Stimulated activated CD4-positive, alpha-beta T cell treated with anti-CD3 and anti-CD28 coated beads, Interleukin-12 subunit alpha, Interleukin-12 subunit beta, amount 100 ng/mL, for 48 hours (primary cell): ENCODE data around the gene R3HDML.
"Not testable (repeated sequence)": the region's sequence is repeated elsewhere in the genome, so short reads cannot be mapped to it uniquely, and the experiment has no call there.

Source experiments
- DNase-seq, 3 donors: peaks; one replicate each; pipeline ENCODE4 v3.0.0-alpha.2; 2020; ENCODE audit warnings: low read depth in 2 of 3, low spot score in 1 of 3

The R3HDML gene

DNA sequence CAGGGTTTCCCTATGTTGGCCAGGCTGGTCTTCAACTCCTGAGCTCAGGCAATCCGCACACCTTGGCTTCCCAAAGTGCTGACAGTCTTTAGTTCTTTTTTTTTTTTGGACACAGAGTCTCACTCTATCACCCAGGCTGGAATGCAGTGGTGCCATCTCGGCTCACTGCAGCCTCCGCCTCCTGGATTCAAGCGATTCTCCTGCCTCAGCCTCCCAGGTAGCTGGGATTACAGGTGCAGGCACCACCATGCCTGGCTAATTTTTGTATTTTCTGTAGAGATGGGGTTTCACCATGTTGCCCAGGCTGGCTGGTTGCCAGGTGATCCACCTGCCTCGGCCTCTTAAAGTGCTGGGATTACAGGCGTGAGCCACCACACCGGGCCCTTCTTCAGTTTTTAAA lies 9.1 kb upstream of the R3HDML start:
- DNase-seq, result not testable (repeated sequence)

DNA sequence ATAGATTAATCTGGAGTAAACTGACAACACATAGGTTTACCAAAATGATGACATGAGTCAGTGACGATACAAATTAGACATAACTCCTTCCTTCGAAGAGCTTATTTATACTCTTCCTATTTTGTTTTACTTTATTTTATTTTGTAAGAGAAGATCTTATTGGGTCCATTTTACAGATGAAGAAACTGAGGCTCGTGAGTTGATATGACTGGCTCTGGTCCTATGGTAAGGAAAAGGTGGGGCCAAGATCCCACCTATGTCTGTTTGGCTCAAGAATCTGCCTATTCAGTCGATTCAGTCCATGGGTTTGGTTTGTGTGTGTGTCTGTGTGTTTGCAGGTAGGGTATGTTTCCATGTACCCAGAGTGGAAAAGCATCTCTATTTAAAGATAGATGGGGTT lies 8.4 kb upstream of the R3HDML start:
- no peak for DNase-seq

DNA sequence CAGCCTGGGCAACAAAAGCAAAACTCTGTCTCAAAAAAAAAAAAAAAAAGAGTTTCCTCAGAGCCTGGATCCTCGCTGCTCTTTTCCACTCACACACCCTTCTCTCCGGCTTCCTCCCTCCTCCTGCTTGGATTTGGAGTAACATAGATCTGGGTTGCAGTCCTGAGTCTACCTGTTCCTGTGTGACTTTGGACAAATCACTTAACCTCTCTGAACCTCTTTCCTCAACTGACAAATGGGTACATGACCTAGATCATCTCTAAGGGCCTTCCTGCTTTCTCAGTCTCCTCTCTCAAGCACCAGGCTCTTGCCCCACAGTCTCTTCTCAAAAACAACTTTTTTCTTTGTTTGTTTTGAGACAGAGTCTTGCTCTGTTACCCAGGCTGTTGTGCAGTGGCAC lies 5.6 kb upstream of the R3HDML start:
- DNase-seq, result no peak

DNA sequence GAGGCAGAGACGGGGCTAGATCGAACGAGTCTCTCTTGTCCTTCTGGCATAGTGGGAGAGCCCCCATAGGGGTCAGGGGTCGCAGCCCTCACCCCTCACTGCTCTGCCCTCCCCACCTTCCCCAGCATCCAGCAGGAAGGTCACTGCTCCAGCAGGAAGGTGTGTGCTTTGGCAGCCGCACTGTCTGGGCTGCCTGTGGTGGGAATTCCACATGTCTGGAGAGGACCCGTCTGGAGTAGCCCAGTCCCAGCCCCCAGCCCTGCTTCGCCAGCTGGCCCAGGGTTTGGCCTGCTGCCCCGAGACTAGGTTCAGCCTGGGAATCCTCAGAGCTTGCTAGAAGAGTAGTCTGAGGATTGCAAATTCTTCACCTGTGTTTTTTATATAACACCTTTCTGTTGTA lies 2.5 kb upstream of the R3HDML start:
- no peak for DNase-seq

DNA sequence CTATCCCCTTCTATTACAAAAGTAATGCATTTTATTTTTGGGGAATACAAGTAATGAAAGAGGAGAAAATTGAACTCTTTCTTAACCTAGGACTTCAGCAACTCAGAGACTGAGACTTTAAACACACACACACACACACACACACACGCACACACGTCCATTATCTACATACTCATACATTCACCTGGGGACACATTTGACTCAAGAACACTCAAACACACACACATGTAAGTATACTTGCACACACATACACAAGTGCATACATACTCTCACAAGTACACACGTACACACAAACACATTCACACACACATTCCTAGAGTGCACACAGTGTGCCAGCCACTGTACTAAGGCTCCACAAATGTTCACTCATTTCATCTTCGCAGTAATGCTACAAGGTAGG lies 2.1 kb upstream of the R3HDML start:
- no peak for DNase-seq

DNA sequence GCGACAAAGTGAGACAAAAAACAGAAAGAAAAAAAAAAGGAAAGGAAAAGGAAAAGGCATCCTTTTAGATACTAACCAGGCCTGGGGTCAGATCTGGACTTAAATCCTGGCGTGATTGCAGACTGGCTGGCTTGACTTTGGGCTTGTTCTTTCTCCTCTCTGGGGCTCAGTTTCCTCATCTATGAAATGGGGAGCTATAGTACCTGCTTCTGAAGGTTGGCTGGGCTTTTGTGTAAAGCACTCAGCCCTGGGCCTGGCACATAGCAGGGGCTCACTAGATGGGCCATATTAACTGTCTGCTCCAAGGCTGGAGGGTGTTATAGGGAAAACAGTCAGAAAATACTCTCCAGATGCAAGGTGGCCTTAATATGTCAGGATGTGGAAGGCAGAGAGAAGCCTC lies 1.2 kb upstream of the R3HDML start:
- no peak for DNase-seq

DNA sequence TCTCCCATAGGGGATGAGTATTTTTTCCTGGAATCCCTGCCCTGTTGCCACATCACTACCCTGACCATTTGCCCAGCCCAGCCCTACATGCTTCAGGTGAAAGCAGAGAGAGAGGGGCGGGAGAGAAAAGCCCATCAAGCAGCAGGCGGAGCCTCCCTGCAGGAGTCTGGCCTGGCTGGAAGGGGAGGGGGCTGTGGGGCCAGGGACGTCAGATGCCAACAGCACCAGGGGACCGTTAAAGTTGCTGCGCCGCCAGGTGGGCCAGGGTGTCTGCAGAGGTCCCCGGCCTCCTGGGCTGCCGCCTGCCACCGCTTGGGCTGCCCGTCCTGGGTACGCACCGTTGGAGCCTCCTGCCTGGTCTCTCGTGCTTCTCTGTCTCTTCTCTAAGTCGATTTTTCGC lies 757 bp upstream of the R3HDML start:
- no peak for DNase-seq

DNA sequence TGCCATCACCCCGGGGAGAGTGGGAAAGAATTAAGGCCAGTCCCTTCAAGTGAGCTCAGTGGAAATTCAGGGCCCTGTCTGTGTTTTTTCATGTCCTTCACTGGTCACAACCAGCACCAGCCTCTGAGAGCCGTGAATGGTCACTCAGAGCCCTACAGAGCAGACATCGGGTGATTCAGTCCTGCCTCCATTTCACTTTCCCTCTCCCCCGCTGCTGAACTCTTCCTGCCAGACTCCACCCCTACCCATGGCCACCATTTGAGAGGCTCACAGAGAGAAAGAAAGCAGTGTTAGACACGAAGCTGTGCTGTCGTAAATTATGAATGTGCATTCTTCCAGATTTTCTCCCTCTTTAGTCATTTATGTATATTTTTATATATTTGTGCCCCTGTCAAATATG lies 5.4 kb downstream of the R3HDML start:
- no peak for DNase-seq

DNA sequence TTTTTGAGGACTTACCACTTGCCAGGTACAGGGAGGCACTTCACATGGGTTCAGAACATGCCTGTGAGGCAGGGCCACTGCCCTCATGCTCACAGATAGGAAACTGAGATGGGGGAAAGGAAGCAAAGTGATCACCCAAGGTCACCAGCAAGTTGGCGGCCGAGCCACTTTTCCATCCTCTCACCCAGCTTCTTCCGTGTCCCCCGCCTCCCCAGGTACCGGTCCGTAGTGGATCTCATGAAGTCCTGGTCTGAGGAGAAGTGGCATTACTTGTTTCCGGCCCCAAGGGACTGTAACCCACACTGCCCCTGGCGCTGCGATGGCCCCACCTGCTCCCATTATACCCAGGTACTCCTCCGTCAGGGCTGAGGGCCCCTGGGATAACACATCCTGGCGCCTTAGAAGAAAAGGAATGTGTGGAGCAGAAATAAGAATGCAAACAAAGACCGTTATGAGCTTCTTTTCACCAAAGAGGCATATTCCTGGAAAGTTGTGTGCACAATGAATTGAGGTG lies 6.4 kb downstream of the R3HDML start:
- DNase-seq, result no peak

DNA sequence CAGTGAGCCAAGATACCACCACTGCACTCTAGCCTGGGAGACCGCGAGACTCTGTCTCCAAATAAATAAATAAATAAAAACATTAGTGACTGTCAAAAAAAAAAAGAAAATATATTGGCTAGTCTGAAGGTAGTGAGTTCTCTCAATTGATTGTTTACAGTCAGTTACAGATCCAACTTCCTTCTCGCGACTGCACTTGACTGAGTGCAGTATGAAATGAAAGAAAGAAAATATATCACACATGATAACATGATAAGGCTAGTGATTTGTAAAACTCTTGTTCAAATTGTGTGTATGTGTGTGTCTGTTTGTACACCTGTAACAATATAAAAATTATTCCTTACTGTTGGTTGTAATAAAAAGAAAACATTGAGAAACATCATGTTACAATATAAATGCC lies 7.9 kb downstream of the R3HDML start:
- DNase-seq, result no peak

DNA sequence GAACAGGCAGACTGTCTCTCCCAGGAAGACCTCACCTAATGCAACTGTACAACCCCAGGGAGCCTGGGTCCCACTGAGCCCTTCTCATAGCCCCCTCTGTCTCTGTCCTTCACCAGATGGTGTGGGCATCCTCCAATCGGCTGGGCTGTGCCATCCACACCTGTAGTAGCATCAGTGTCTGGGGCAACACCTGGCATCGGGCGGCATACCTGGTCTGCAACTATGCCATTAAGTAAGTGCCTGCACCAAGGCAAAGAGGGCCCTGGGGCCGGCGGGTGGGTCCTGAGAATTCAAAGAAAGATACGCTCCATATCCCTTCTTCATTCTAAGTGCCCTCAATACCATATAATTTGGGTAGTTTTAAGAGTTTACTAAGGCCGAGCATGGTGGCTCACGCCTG lies 8.3 kb downstream of the R3HDML start:
- no peak for DNase-seq

DNA sequence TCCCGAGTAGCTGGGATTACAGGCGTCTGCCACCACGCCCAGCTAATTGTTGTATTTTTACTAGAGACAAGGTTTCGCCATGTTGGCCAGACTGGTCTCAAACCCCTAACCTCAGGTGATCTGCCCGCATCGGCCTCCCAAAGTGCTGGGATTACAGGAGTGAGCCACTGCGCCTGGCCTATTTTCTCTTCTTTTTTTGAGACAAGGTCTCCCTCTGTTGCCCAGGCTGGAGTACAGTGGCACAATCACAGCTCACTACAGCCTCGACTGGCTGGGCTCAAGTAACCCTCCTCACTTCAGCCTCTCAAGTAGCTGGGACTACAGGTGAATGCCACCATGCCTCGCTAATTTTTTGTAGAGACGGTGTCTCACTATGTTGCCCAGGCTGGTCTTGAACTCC lies 9.1 kb downstream of the R3HDML start:
- DNase-seq, result not testable (repeated sequence)

DNA sequence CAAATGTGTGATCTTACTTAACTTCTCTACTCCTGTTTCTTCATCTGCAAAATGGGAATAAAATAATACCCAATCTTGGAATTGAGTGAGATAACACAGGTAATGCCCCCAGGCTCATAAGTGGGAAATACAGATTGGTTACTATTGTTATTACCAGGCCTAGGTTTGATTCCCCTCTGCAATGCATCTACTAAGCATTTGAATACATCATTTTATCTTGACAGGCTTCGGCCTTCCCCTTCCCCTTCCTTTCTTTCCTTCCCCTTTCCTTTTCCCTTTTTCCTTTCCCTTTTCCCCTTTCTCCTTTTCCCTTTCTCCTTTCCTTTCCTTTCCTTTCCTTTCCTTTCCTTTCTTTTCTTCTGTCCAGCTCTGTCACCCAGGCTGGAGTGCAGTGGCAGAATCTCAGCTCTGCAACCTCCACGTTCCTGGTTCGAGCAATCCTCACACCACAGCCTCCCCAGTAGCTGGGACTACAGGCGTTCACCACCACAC lies 11.4 kb downstream of the R3HDML start:
- no peak for DNase-seq

DNA sequence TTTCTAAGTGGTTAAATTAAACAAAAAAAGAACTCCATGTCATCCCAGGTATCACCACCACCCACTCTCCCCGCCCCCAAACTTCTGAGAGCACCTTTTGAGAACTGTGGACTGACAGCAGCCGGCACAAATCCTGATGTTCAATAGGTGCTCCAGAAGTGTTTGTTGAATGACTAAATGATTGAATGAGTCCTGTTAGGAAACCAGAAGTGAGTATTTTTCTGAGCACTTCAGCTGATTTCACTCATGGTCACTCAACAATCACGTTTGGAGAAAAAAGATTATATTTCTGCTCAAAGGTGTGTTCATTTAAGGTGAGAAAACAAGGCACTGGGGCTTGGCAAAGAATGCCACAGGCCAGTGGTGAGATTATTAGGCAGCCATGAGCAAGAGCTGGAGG lies 12.5 kb downstream of the R3HDML start:
- no peak for DNase-seq

DNA sequence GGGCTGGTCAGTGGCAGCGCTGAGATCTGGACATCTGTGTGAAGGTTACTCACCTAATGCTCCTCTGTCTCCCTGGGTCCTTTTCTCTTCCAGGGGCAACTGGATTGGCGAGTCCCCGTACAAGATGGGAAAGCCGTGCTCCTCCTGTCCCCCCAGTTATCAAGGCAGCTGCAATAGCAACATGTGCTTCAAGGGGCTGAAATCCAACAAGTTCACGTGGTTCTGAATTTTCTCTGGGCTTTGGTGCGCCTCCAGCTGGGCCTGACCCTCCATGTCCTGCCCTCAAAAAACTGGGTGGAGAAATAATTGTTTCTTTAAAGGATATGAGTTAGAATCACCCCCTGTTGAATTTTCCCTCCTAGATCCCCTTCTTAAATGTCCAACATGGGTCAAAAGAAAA lies 13.7 kb downstream of the R3HDML start:
- no peak for DNase-seq

DNA sequence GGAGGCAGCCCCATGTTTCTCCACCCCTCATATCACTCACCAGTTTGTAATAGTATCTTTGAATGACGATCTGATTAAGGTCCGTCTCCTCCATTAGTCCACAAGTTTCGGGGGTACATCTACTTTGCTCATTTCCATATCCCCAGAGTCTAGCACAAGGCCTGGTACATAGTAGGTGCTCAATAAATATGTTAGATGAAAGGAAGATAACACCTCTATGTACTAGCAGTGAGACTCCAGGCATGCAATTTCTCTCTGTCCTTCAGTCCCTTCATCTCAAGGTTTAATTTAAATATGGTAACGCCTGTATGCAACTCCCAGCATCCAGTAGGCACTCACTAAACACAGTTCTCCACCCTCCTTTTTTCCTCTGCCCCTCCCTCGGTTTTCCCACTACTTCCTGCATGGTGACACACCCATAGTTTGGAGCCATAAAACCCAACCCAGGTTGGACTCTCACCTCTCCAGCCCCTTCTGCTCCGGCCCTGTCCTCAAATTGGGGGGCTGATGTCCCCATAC lies 18.2 kb downstream of the R3HDML start:
- DNase-seq, result no peak

DNA sequence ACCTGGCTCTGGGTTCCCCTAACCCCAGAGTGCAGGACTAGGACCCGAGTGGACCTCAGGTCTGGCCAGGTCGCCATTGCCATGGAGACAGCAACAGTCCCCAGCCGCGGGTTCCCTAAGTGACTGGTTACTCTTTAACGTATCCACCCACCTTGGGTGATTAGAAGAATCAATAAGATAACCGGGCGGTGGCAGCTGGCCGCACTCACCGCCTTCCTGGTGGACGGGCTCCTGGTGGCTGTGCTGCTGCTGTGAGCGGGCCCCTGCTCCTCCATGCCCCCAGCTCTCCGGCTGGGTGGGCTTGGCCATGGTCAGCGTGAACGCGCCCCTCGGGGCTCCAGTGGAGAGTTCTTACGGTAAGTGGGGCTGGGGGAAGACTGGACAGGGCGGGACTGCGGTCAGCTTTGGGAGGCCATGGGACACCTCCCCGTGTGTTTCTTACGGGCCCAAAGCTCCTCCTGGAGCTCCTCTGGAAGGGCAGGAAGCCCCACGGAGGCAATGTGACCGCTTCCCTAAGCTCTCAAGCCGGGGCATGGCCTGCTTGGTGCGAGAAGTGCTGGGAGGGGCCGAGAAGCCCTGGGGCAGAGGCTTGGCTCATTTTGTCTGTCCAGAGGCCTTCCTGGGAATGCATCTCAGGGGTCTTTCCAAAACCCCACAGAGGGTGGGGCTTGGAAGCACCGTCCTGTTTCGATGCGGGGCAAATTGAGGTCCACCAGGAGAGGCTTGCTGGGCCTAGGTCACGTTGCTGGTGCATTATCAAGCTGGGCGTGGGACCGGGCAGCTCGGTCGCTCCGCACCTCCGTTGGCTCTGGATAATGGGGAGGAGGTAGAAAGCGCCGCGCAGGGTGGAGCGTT lies 18.9 kb downstream of the R3HDML start, which contains the start of gene HNF4A:
HNF4A (plus strand) TSS at position 202 of the 855 bp plus-strand sequence; CDS start at position 308, 106 bp downstream.
- DNase-seq, result no peak

DNA sequence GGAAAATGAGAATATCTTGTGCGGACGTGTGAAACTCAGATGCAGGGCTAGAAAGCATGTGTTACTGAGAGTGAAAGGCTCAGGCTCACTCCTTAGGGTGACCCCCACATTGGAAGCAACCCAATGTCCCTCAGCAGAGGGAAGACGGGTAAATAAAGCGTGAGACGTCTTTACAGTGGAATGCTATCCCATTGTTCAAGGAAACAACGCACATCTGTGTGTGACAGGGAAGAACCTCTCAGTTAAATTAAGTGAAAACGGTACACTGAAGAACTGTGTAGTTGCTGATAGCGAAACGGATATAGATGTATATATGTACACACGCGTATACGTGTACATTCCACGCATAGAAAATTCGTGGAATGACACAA lies 19.5 kb downstream of the R3HDML start:
- DNase-seq, result no peak

DNA sequence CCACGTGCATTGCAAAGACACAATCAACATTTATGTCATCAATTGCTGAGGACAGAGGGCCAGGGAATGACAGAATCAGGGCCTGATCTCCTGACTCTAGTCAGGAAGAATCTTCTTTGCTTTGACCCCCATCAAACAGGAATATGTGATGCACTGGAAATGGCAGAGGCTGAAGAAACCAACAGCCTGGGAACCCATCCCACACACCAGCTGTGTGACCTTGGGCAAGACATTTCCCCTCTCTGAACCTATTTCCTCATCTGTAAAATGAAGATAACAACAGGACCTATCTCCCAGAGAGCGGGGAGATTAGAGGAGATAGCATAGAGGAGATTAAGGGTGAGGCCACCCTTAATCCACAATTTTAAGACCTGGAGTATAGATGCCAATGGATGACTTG lies 20.2 kb downstream of the R3HDML start:
- DNase-seq, result no peak

DNA sequence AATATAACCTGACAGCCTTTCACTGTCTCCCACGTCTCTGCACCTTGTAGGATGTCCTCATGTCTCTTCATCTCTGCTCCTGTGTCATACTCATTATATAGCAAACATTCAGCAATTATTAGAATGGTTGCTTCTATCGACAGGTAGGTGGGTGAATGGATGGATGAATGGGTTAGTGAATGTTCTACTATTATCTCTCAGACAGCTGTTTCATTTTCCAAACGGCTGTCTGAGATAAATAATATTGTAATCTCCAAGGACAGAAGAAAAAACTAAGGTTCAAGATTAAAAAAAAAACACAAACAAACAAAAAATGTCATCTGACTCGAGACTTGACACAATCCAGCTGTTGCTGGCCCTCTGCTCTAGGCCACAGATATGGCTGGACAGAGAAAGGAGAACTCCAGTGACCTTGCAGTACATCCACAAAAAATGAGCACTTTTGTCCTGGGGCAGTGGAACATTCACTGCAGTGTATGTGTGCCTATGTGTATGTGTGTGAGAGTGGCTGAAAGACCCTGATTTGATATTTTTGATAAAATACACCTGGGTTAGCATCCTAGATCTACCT lies 20.8 kb downstream of the R3HDML start:
- DNase-seq, result no peak

DNA sequence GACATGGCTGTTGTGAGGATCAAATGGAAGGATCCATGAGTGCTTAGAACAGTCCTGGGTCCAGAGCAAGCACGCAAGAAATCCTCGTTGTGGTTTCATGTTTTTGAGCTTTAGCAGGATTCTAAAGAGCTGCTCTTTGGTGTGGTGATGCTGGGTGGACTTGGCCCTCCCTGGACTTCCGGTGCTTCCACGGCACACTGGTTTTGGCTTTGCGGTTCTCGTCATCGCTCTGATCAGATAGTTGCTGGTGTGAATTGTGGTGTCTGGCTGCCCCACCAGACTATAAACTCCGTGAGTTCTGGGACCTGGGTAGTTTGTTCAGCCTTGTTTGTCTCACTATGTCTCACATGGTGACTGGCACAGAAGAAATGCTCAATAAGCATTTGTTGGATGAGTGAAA lies 21.9 kb downstream of the R3HDML start:
- DNase-seq, result no peak

DNA sequence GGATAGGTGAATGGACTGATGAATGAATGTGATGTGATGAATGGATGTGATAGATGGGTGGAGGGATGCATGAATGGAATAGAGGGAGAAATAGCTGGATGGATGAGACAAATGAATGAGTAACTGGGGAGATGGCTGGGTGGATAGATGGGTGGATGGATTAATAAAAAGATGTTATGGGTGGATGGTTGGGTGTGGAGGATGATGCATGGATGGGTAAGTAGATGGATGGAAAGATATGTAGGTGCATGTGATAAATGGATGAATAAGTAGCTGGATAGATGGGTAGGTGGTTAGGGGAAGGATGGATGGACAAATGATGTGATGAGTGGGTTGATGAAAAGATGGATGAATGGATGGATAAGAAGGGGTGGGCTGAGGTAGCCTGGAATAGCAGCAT lies 23.4 kb downstream of the R3HDML start:
- DNase-seq, result no peak
